ENCODE measurements around the gene SKI. TPM values are rescaled to one million over a fixed set of nuclear protein-coding genes. Genes with fewer than 3 reads are reported as not detected.

Gene SKI
- total and polyA plus RNA-seq, 2 of the 4 experiments (the other 2 are of a cell fraction), result 2.3 to 20.1 TPM

DNA sequence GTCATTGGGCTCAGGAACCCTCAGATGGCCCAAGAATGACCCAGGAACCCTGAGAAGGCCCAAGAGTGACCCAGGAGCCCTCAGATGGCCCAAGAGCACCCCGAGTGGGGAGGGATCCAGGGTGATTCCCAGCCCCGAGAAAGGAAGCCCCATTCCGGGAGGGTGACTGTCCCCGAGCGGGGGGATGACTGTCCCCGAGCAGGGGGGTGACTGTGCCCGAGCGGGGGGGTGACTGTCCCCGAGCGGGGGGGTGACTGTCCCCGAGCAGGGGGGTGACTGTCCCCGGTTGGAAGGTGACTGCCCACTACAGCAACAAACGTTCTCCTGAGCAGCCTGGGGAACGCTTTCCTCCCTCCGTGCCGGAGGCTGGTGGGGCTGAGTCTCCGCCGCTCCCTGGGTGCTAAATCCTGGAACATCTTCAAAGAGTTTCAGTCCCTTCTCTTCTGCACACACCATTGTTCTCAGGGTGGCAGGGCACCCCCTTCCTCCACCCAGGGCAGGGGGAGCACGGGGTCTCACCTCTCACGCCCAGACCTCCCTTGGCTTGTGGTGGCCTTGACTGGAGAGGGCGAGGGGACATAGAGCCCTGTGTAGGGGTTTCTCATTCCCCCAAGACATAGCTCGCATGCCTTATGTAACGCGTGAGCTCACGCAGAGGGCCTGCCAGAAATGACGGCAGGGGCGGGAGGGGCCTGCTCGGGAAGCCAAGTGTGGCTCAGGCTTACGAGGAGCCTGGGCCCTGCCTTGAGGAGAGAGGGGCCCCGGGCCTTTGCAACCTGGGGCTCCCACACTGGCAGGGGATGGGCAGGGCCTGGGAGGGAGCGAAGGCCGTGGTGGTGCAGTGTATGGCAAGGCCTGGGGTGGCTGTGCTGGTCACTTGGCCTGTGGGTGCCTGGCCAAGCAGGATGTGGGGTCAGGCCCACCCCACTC, 14.3 kb upstream of the SKI start:
- BruUV-seq (replicated peaks), result no TSS peak
- peak overlapping the region; percentile 100 for H3K23ac ChIP-seq (ENCODE audit: low read depth, low read length)
- peaks cover 33% of the 10 kb centered on the region for H3K4me1 ChIP-seq (ENCODE audit: control insufficient read depth, insufficient read depth, low read length)
- H3K27ac ChIP-seq (ENCODE audit: insufficient read depth, low read length), result peak overlapping the region; percentile 99
- H2AFZ ChIP-seq (replicated peaks; ENCODE audit: low read length, poor library complexity), result peak overlapping the region; percentile 85
- H2AK9ac ChIP-seq (replicated peaks; ENCODE audit: low read depth, low read length, poor library complexity), result peak overlapping the region; percentile 100
- H2AK5ac ChIP-seq (ENCODE audit: low read depth, low read length), result peak overlapping the region; percentile 100
- no peaks in the 10 kb centered on the region for H3K27me3 ChIP-seq (ENCODE audit: control insufficient read depth, insufficient read depth, low read length)
- H3K9me3 ChIP-seq (ENCODE audit: control insufficient read depth, insufficient read depth, low read length), result no peaks in the 10 kb centered on the region
- H3K4ac ChIP-seq (ENCODE audit: low read depth, low read length), result peak overlapping the region; percentile 100
- intact Hi-C loops (cut with micrococcal nuclease) (loop anchor here (1.0 kb wide), 1 partner anchor 13 kb away; no protein-coding TSS in a partner anchor), dilution Hi-C loops (cut with HindIII; ENCODE audit: low sequenced_read_pairs, unreplicated experiment) (no loop called here), in situ Hi-C loops (cut with MboI; ENCODE audit: low sequenced_read_pairs) (no loop called here)
- peak overlapping the region; percentile 96 for H3K18ac ChIP-seq (ENCODE audit: low read depth, low read length)
- H3K79me1 ChIP-seq (ENCODE audit: low read depth in 1 of 2, low read length in 2 of 2), result peaks cover 0 to 20% of the 10 kb centered on the region in 2 experiments; a peak in 3 of 4 replicates
- H4K91ac ChIP-seq (ENCODE audit: insufficient read depth, low read depth, low read length), result peak overlapping the region; percentile 98
- ChIA-PET CTCF (no interaction called here), POLR2A (ENCODE audit: unreplicated experiment) (interaction anchor here (1.0 kb wide), 1 partner anchor 14 kb away, joined by 3 read pairs; the partner anchor contains the start of gene SKI)
- H3K36me3 ChIP-seq (ENCODE audit: control insufficient read depth, insufficient read depth, low read length), result no peaks in the 10 kb centered on the region
- peak; percentile 50; the same call in 1 of the 2 replicates for TF ChIP-seq RFX5 (IDR thresholded peaks at IDR 0.05; ENCODE audit: low read depth, low read length)
- TF ChIP-seq CHD1 (IDR thresholded peaks at IDR 0.05; ENCODE audit: low read depth, low read length), result no peak
- no peak for TF ChIP-seq USF2 (IDR thresholded peaks at IDR 0.05; ENCODE audit: low read depth, low read length)
- TF ChIP-seq MAZ (IDR thresholded peaks at IDR 0.05; ENCODE audit: borderline replicate concordance, low read depth, low read length), result peak; percentile 90
- TF ChIP-seq NFE2L2 (IDR thresholded peaks at IDR 0.05; ENCODE audit: low read depth, low read length), result no peak
- 0 out of 2 replicates have a peak, but pooled peaks have one; percentile 18 for TF ChIP-seq RAD21 (IDR thresholded peaks at IDR 0.05; ENCODE audit: low read length)
- no peak for TF ChIP-seq SMC3 (IDR thresholded peaks at IDR 0.05; ENCODE audit: low read depth, low read length)
- peak; percentile 36; the same call in 1 of the 2 replicates for TF ChIP-seq BHLHE40 (IDR thresholded peaks at IDR 0.05; ENCODE audit: low read depth, low read length)
- TF ChIP-seq CEBPB (IDR thresholded peaks at IDR 0.05; ENCODE audit: low read depth, low read length), result 0 out of 2 replicates have a peak, but pooled peaks have one; percentile 19
- TF ChIP-seq MAFK (IDR thresholded peaks at IDR 0.05; ENCODE audit: low read depth, low read length), result no peak
- TF ChIP-seq, protein P1, sequence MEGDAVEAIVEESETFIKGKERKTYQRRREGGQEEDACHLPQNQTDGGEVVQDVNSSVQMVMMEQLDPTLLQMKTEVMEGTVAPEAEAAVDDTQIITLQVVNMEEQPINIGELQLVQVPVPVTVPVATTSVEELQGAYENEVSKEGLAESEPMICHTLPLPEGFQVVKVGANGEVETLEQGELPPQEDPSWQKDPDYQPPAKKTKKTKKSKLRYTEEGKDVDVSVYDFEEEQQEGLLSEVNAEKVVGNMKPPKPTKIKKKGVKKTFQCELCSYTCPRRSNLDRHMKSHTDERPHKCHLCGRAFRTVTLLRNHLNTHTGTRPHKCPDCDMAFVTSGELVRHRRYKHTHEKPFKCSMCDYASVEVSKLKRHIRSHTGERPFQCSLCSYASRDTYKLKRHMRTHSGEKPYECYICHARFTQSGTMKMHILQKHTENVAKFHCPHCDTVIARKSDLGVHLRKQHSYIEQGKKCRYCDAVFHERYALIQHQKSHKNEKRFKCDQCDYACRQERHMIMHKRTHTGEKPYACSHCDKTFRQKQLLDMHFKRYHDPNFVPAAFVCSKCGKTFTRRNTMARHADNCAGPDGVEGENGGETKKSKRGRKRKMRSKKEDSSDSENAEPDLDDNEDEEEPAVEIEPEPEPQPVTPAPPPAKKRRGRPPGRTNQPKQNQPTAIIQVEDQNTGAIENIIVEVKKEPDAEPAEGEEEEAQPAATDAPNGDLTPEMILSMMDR (conservative IDR thresholded peaks at IDR 0.05; ENCODE audit: low read depth, low read length), result no peak
- no peak for TF ChIP-seq RCOR1 (IDR thresholded peaks at IDR 0.05; ENCODE audit: insufficient replicate concordance, low read length)
- TF ChIP-seq MXI1 (IDR thresholded peaks at IDR 0.05; ENCODE audit: borderline replicate concordance, low read depth, low read length), result 0 out of 2 replicates have a peak, but pooled peaks have one; percentile 20
- H2BK20ac ChIP-seq (ENCODE audit: low read depth, low read length), result peak overlapping the region; percentile 91
- peak overlapping the region; percentile 89 for H3K56ac ChIP-seq (ENCODE audit: extremely low read depth, insufficient read depth, low read length)
- H3K9ac ChIP-seq (ENCODE audit: low read depth, low read length), result peak overlapping the region; percentile 85
- DNase-seq (peak; percentile 86), ATAC-seq (ENCODE audit: low read depth) (peak; percentile 62)
- H3K14ac ChIP-seq (replicated peaks; ENCODE audit: low read depth, low read length), result peak overlapping the region; percentile 99
- H4K5ac ChIP-seq (ENCODE audit: low read depth, low read length), result peak overlapping the region; percentile 96
- peak overlapping the region; percentile 94; the same call in 2 of the 3 replicates for H2BK15ac ChIP-seq (ENCODE audit: low read depth, low read length)
- peaks cover 7% of the 10 kb centered on the region; the same call in 1 of the 2 replicates for H3K9me1 ChIP-seq (ENCODE audit: insufficient read depth, low read length)
- H4K20me1 ChIP-seq (ENCODE audit: insufficient read depth, low read length), result no peaks in the 10 kb centered on the region; the same call in 1 of the 2 replicates
- peak overlapping the region; percentile 96 for H2BK120ac ChIP-seq (ENCODE audit: low read depth, low read length)
- peak overlapping the region; percentile 95 for H2BK5ac ChIP-seq (ENCODE audit: low read depth, low read length, poor library complexity, severe bottlenecking)
- peak overlapping the region; percentile 65 for H3K4me2 ChIP-seq (ENCODE audit: low read depth, low read length)
- WGBS, 2 experiments (ENCODE audit: extremely low coverage in 2 of 2, insufficient read length in 1 of 2), result 19% methylated on average over 6 of the region's 32 CpGs; no CpG with 5 or more reads in 1 of the 2 experiments
- no peak overlapping the region for H3K4me3 ChIP-seq (ENCODE audit: insufficient read depth, low read depth, low read length)
- H4K8ac ChIP-seq (ENCODE audit: low read depth in 2 of 2, low read length in 2 of 2), result peak overlapping the region; percentile 99
